NCI-H2196 (cell line): ENCODE results near the gene MKRN2.
"Not testable (repeated sequence)": the region's sequence is repeated elsewhere in the genome, so short reads cannot be mapped to it uniquely, and the experiment has no call there.

ENCODE experiments used
- DNase-seq: peaks from one replicate; lab custom pipeline; 2025; ENCODE audit not compliant: unreplicated experiment; lab: John Stamatoyannopoulos, UW

MKRN2 gene

DNA sequence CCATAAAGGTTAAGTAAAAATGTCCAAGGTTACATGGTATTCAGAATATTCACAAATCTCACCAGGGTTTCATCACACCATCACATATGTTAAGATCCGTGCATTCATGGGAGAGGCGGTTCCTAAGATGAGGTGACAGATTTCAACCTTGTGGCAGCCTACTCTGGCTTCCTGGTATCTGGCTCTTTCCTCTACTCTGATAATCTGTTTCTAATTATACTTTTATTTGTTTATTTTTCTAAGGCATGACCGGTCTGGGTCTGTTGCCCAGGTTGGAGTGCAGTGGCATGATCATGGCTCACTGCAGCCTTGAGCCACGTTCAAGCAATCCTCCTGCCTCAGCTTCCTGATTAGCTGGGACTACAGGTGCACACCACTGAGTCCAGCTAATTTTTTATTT is 72.7 kb downstream of the MKRN2 start:
- no peak for DNase-seq

GRCh38 chr3:12630292-12630691 is 73.4 kb downstream of the MKRN2 start:
- DNase-seq = no peak

DNA sequence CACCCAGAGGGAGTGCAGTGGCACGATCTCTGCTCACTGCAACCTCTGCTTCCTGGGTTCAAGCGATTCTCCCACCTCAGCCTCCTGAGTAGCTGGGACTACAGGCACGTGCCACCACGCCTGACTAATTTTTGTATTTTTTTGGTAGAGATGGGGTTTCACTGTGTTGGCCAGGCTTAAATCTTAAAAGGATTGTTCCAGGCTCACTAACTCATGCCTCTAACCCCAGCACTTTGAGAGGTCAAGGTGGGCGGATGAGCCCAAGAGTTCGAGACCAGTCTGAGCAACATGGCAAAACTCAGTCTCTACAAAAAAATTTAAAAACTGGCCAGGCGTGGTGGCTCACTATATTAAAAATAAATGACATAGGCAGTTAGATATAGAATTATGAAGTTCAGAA is 74.0 kb downstream of the MKRN2 start:
- not testable (repeated sequence) for DNase-seq

- no peak for DNase-seq
These were observed 75.6 kb downstream of the MKRN2 start for GRCh38 chr3:12632523-12632922.

GRCh38 chr3:12633108-12633507 is 76.2 kb downstream of the MKRN2 start:
- DNase-seq = no peak
